Measurements from ENCODE around the gene NDRG3. TPM values are rescaled to one million over a fixed set of nuclear protein-coding genes. Genes with fewer than 3 reads are reported as not detected.
A peak's percentile ranks its signal among the peaks of the same experiment; 100 is the strongest.

The NDRG3 gene
- total RNA-seq, 1 experiment from 2014 or later = 23.6 TPM

GRCh38 chr20:36654506-36654905 lies 91.4 kb downstream of the NDRG3 start:
- H3K4me3 Mint-ChIP-seq = no peak overlapping the region
- no peak overlapping the region for H4K5ac ChIP-seq (ENCODE audit: insufficient read length, low read depth, low read length)
- no peak overlapping the region for H2BK20ac ChIP-seq (ENCODE audit: low read depth, low read length, poor library complexity, severe bottlenecking)
- WGBS (ENCODE audit: extremely low coverage, insufficient read length, low lambda C conversion rate) = no CpG with 5 or more reads among the region's 8 CpGs
- H3K27me3 Mint-ChIP-seq (ENCODE audit: low read depth) = no peaks in the 10 kb centered on the region
- H4K91ac ChIP-seq (ENCODE audit: insufficient read length, low read depth, low read length) = no peak overlapping the region
- H3K27me3 ChIP-seq (ENCODE audit: insufficient read depth, low read length) = no peaks in the 10 kb centered on the region
- no peak overlapping the region for H3K23ac ChIP-seq (ENCODE audit: insufficient read length, low read depth, low read length)
- H3K36me3 Mint-ChIP-seq (ENCODE audit: insufficient read depth in 1 of 3, low read depth in 3 of 3) = peaks cover 0 to 4% (median 0%) of the 10 kb centered on the region in 3 experiments; a peak in 1 of 7 replicates
- no peaks in the 10 kb centered on the region for H3K9me3 ChIP-seq (ENCODE audit: control insufficient read depth, low read depth, low read length)
- H2BK12ac ChIP-seq (ENCODE audit: insufficient read length, low read depth, low read length) = no peak overlapping the region
- H3K9me3 Mint-ChIP-seq = no peaks in the 10 kb centered on the region
- H4K8ac ChIP-seq (replicated peaks; ENCODE audit: insufficient read length, low read depth, low read length) = no peak overlapping the region
- H3K56ac ChIP-seq (ENCODE audit: insufficient read length, low read depth, low read length) = no peak overlapping the region
- H3K4me1 ChIP-seq (ENCODE audit: insufficient read depth, low read length) = no peaks in the 10 kb centered on the region
- no peak overlapping the region for H2AFZ ChIP-seq (ENCODE audit: low read length)
- no peak overlapping the region for H3K4me2 ChIP-seq (ENCODE audit: insufficient read depth, insufficient read length, low read length)
- no peak overlapping the region for H3K14ac ChIP-seq (ENCODE audit: insufficient read depth, low read length)
- H2AK5ac ChIP-seq (ENCODE audit: insufficient read length, low read length) = no peak overlapping the region
- no peaks in the 10 kb centered on the region for H3K23me2 ChIP-seq (ENCODE audit: insufficient read length, low read depth, low read length, poor library complexity, severe bottlenecking)
- no peaks in the 10 kb centered on the region for H3K79me2 ChIP-seq (ENCODE audit: insufficient read depth, low read length)
- no peaks in the 10 kb centered on the region for H3K4me1 Mint-ChIP-seq
- H4K20me1 ChIP-seq (ENCODE audit: control insufficient read depth, insufficient read depth, insufficient read length) = no peaks in the 10 kb centered on the region
- H3T11ph ChIP-seq (ENCODE audit: low read length) = no peak overlapping the region
- no peak for TF ChIP-seq CTCF (conservative IDR thresholded peaks at IDR 0.05)
- H2BK5ac ChIP-seq (ENCODE audit: insufficient read length, low read length) = no peak overlapping the region
- no peak overlapping the region for H2BK15ac ChIP-seq (ENCODE audit: low read depth, low read length)
- no peak overlapping the region for H3K4ac ChIP-seq (ENCODE audit: low read depth, low read length)
- H3K9ac ChIP-seq (ENCODE audit: extremely low read depth, insufficient read length, low read length) = no peak overlapping the region
- no peaks in the 10 kb centered on the region for H3K79me1 ChIP-seq (ENCODE audit: insufficient read depth, low read depth, low read length, poor library complexity, severe bottlenecking)
- no peak overlapping the region for H3K18ac ChIP-seq (ENCODE audit: insufficient read length, low read depth, low read length)
- H3K27ac ChIP-seq (ENCODE audit: insufficient read length, low read depth, low read length) = no peak overlapping the region
- H2BK120ac ChIP-seq (ENCODE audit: low read depth, low read length, poor library complexity, severe bottlenecking) = no peak overlapping the region
- DNase-seq = no peak
- peak overlapping the region in 2 of 3 experiments; percentile 18 to 34; a peak in 1 of 7 replicates for H3K27ac Mint-ChIP-seq
